GM12878 (cell line): ENCODE measurements around the gene ABCA3. TPM values are rescaled to one million over a fixed set of nuclear protein-coding genes. Genes with fewer than 3 reads are reported as not detected.

Experiments used
- ATAC-seq: fragments of 200-7000 bp; cut with Tn5 transposase; 3 replicates; pipeline ENCODE4 v1.9.1; 2020; ENCODE audit warnings: mild to moderate bottlenecking, moderate library complexity
- BruUV-seq: library from RNA; stranded (reverse); fragments of 400-500 nt; replicated peaks from 2 replicates; lab custom pipeline; 2021; lab: Mats Ljungman, UMichigan
- CTCF ChIA-PET: fragments of 300-600 bp; sonication (Branson Sonifier 250); formaldehyde crosslinking; extraction: SDS; loops from one replicate; lab custom pipeline; 2021; ENCODE audit warnings: inconsistent platforms; lab: Yijun Ruan, JAX
- POLR2A ChIA-PET: fragments of 350-600 bp; formaldehyde crosslinking; extraction: SDS; loops from one replicate; lab custom pipeline; 2021; ENCODE audit warnings: inconsistent platforms; lab: Charles Lee
- RAD21 ChIA-PET: fragments of 300-600 bp; sonication (Branson Sonifier 250); formaldehyde crosslinking; loops from one replicate; lab custom pipeline; 2023; ENCODE audit warnings: antibody characterized with exemption; ENCODE audit not compliant: unreplicated experiment; lab: Charles Lee
- SMC1A ChIA-PET: fragments of 300-600 bp; sonication (Branson Sonifier 250); formaldehyde crosslinking; loops from one replicate; lab custom pipeline; 2023; ENCODE audit not compliant: unreplicated experiment, uncharacterized antibody; lab: Charles Lee
- DNase-seq: peaks from one replicate; pipeline ENCODE4 v3.0.0-alpha.2; 2011; ENCODE audit warnings: low read depth, low spot score
- FAIRE-seq: peaks from 3 replicates; lab custom pipeline; 2011; peaks lifted over from hg19 to GRCh38; lab: Jason Lieb, UNC
- H2AFZ ChIP-seq: 2 replicates; pipeline ENCODE4 v1.6.0; 2011; ENCODE audit warnings: low read depth, low read length, control low read depth; ENCODE audit not compliant: control insufficient read depth
- H3K27ac ChIP-seq: 2 replicates; pipeline ENCODE4 v1.5.1; 2011; ENCODE audit warnings: control low read depth; ENCODE audit not compliant: control insufficient read depth, insufficient read depth
- H3K27me3 ChIP-seq, 2 experiments: replicated peaks in 1 of 2; 2 replicates each; pipeline versions ENCODE4 v1.6.0 to v1.6.1; 2011; ENCODE audit warnings: low read length in 1 of 2; ENCODE audit not compliant: control insufficient read depth in 2 of 2, insufficient read depth in 2 of 2
- H3K36me3 ChIP-seq, 2 experiments: 2 replicates each; pipeline ENCODE4 v1.5.1; 2011; ENCODE audit warnings: low read length in 1 of 2; ENCODE audit not compliant: control insufficient read depth in 2 of 2, insufficient read depth in 2 of 2
- H3K4me1 ChIP-seq: 2 replicates; pipeline ENCODE4 v1.6.1; 2011; ENCODE audit warnings: mild to moderate bottlenecking, low read length, moderate library complexity, mixed read lengths; ENCODE audit not compliant: control insufficient read depth, insufficient read depth
- H3K4me2 ChIP-seq: 2 replicates; pipeline ENCODE4 v1.6.0; 2011; ENCODE audit warnings: control low read depth; ENCODE audit not compliant: control insufficient read depth, insufficient read depth
- H3K4me3 ChIP-seq: fragments of 200-600 bp; sonication (generic); 2 replicates; pipeline ENCODE4 v1.5.1; 2016
- H3K79me2 ChIP-seq: 2 replicates; pipeline ENCODE4 v1.6.0; 2011; ENCODE audit warnings: low read length; ENCODE audit not compliant: control insufficient read depth, insufficient read depth
- H3K9ac ChIP-seq: 2 replicates; pipeline ENCODE4 v1.8.0; 2011; ENCODE audit warnings: low read length, control low read depth, mixed read lengths; ENCODE audit not compliant: control insufficient read depth, insufficient read depth
- H3K9me3 ChIP-seq: replicated peaks from 3 replicates; pipeline ENCODE4 v1.5.1; 2011; ENCODE audit warnings: mild to moderate bottlenecking, low read length; ENCODE audit not compliant: control insufficient read depth, insufficient read depth
- H4K20me1 ChIP-seq: 2 replicates; pipeline ENCODE4 v1.6.0; 2011; ENCODE audit not compliant: control insufficient read depth, insufficient read depth
- BMI1 ChIP-seq: fragments of 450-650 bp; IDR thresholded peaks from 2 replicates; pipeline ENCODE4 v1.6.1; 2016; ENCODE audit warnings: mild to moderate bottlenecking, moderate library complexity, borderline replicate concordance
- CREB1 ChIP-seq: IDR thresholded peaks from 2 replicates; pipeline ENCODE4 v1.6.1; 2012; ENCODE audit warnings: low read depth, mild to moderate bottlenecking, inconsistent platforms
- CREM ChIP-seq: IDR thresholded peaks from 2 replicates; pipeline ENCODE4 v1.6.1; 2014; ENCODE audit warnings: antibody characterized with exemption, low read depth
- HDAC2 ChIP-seq: fragments of 200-600 bp; sonication (generic); IDR thresholded peaks from 2 replicates; pipeline ENCODE4 v1.6.1; 2017
- HDAC6 ChIP-seq: fragments of 200-600 bp; sonication (generic); IDR thresholded peaks from one replicate; pipeline ENCODE4 v1.8.0; 2017; ENCODE audit warnings: antibody characterized with exemption; ENCODE audit not compliant: unreplicated experiment
- JUNB ChIP-seq: IDR thresholded peaks from 2 replicates; pipeline ENCODE4 v1.6.1; 2016; ENCODE audit warnings: antibody characterized with exemption, mild to moderate bottlenecking
- RAD51 ChIP-seq: fragments of 450-650 bp; IDR thresholded peaks from 2 replicates; pipeline ENCODE4 v1.6.1; 2016; ENCODE audit warnings: moderate library complexity, mild to moderate bottlenecking, inconsistent platforms
- SMARCA5 ChIP-seq: fragments of 450-650 bp; IDR thresholded peaks from 2 replicates; pipeline ENCODE4 v1.6.1; 2017; ENCODE audit warnings: mild to moderate bottlenecking
- TARDBP ChIP-seq: IDR thresholded peaks from 2 replicates; pipeline ENCODE4 v1.6.1; 2016; ENCODE audit warnings: borderline replicate concordance
- TCF7 ChIP-seq: IDR thresholded peaks from 2 replicates; pipeline ENCODE4 v1.6.1; 2014; ENCODE audit warnings: antibody characterized with exemption, borderline replicate concordance
- WGBS: methylation state at CpG from one replicate; pipeline ENCODE4 v1.1.6; 2016; ENCODE audit warnings: low lambda C conversion rate; ENCODE audit not compliant: insufficient replicate concordance, insufficient coverage; ENCODE audit errors: missing lambda C conversion rate; 5-methylcytosine and 5-hydroxymethylcytosine counted together
- in situ Hi-C: fragments of 300-500 bp; cut with MboI; formaldehyde crosslinking; loops from 9 replicates; pipeline ENCODE4 v1.14.3; 2018; ENCODE audit warnings: mixed read lengths
- intact Hi-C: fragments of 100-400 bp; cut with micrococcal nuclease; formaldehyde crosslinking; loops from one replicate; pipeline ENCODE4 v1.14.2; 2022; ENCODE audit not compliant: unreplicated experiment
- polyA plus RNA-seq, 11 experiments: library from polyadenylated mRNA; depleted of rRNA in 4 of 11; unstranded in 6 of 11; stranded (reverse) in 5 of 11; fragments of >200 nt; fragmentation: Nextera tagmentation in 4 of 11; fragmentation: Illumina TruSeq in 1 of 11; extraction: Ambion mirVana in 4 of 11; extraction: Trizol in 1 of 11; gene quantifications; 1 replicate in 1 of 11; 2 replicates in 10 of 11; pipeline versions ENCODE4 v1.2.1 to v1.2.3, GENCODE V29; 2011 to 2016; ENCODE audit warnings: inconsistent platforms in 2 of 11, missing spikeins in 2 of 11, low read depth in 1 of 11
- total RNA-seq, 4 experiments: library from RNA; depleted of rRNA in 3 of 4; stranded (reverse); fragments of >200 nt in 3 of 4; fragmentation: Illumina TruSeq in 1 of 4; extraction: Trizol in 1 of 4; gene quantifications; 2 replicates each; pipeline versions ENCODE4 v1.2.1 to v1.2.3, GENCODE V29; 2013 to 2021
- TF ChIP-seq, protein P1 (sequence below): IDR thresholded peaks from 2 replicates; pipeline ENCODE4 v1.6.1; 2011; ENCODE audit warnings: low read depth, low read length, improper control_type of control experiment, borderline replicate concordance

ABCA3 gene
- total and polyA plus RNA-seq, 10 of the 15 experiments (the other 5 are each of a cell fraction or from before 2014, with no cell fraction given), result 0.71 to 17.6 (median 6.7) TPM

GRCh38 chr16:2295056-2295798 is 45.3 kb downstream of the ABCA3 start (continued):
- TF ChIP-seq SMARCA5, result no peak; the same call in 1 of the 2 replicates
- no peak for TF ChIP-seq HDAC2
- no peak for TF ChIP-seq JUNB
- no peak for TF ChIP-seq CREM
- TF ChIP-seq RAD51, result peak; percentile 87

DNA sequence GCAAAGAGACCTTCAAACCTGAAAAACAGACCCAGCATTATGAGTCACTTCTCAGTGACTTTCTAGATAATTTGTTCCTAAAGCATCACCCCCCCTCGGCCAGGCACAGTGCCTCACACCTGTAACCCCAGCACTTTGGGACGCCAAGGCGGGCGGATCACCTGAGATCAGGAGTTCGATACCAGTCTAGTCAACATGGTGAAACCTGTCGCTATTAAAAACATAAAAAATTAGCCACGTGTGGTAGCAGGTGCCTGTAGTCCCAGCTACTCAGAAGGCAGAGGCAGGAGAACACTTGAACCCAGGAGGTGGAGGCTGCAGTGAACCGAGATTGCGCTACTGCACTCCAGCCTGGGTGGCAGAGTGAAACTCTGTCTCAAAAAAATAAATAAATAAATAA is 48.3 kb downstream of the ABCA3 start:
- ATAC-seq, result no peak
- Histone ChIP-seq H3K4me2 (no peak overlapping the region), H2AFZ (no peak overlapping the region), H4K20me1 (no peaks in the 10 kb centered on the region), H3K79me2 (no peaks in the 10 kb centered on the region), H3K4me3 (no peak overlapping the region), H3K9ac (no peak overlapping the region), H3K36me3 (no peaks in the 10 kb centered on the region), H3K27ac (no peak overlapping the region), H3K4me1 (peaks cover 10% of the 10 kb centered on the region), H3K9me3 (no peaks in the 10 kb centered on the region), H3K27me3 (no peaks in the 10 kb centered on the region; a peak in 1 of 4 replicates)
- TF ChIP-seq, protein P1, sequence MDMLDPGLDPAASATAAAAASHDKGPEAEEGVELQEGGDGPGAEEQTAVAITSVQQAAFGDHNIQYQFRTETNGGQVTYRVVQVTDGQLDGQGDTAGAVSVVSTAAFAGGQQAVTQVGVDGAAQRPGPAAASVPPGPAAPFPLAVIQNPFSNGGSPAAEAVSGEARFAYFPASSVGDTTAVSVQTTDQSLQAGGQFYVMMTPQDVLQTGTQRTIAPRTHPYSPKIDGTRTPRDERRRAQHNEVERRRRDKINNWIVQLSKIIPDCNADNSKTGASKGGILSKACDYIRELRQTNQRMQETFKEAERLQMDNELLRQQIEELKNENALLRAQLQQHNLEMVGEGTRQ, result no peak
- TF ChIP-seq BMI1 (no peak), CREB1 (no peak), TARDBP (no peak), HDAC6 (no peak), TCF7 (no peak)
- DNase-seq, result no peak
- ChIA-PET POLR2A (no interaction called here), SMC1A (interaction anchor here (0.6 kb wide), 1 partner anchor 422 kb away, joined by 3 read pairs; no protein-coding TSS in a partner anchor), RAD21 (interaction anchor here (1.3 kb wide), 1 partner anchor 209 kb away, joined by 3 read pairs; no protein-coding TSS in a partner anchor), CTCF (no interaction called here)
- WGBS, result 84% methylated on average over 9 of the region's 9 CpGs
- no TSS peak for BruUV-seq
- no peak for FAIRE-seq
- intact Hi-C loops (no loop called here), in situ Hi-C loops (no loop called here)
